Neural cell (in vitro differentiated cells): ENCODE measurements around the gene KCND2. TPM values are rescaled to one million over a fixed set of nuclear protein-coding genes. Genes with fewer than 3 reads are reported as not detected.

Source experiments
- H2AFZ ChIP-seq: fragments of 200-600, 300-800 bp; sonication (generic), shearing (Covaris generic); 2 replicates; pipeline ENCODE4 v1.6.0; 2014; ENCODE audit warnings: low read depth, mild to moderate bottlenecking, antibody characterized with exemption, low read length, moderate library complexity
- H3F3A ChIP-seq: fragments of 200-600 bp; shearing (Covaris generic); 2 replicates; pipeline ENCODE4 v1.6.1; 2016; ENCODE audit warnings: mild to moderate bottlenecking, moderate library complexity, mixed read lengths, antibody characterized with exemption, low read length; ENCODE audit not compliant: insufficient read depth, poor library complexity, severe bottlenecking
- H3K27ac ChIP-seq: fragments of 200-600, 300-800 bp; sonication (generic), shearing (Covaris generic); 2 replicates; pipeline ENCODE4 v1.5.1; 2014; ENCODE audit warnings: mild to moderate bottlenecking, low read length, moderate library complexity
- H3K27me3 ChIP-seq: fragments of 300-800, 200-600 bp; sonication (generic), shearing (Covaris generic); 2 replicates; pipeline ENCODE4 v1.6.0; 2014; ENCODE audit warnings: mild to moderate bottlenecking, low read depth, low read length, moderate library complexity; ENCODE audit not compliant: insufficient read depth
- H3K36me3 ChIP-seq: fragments of 300-800, 200-600 bp; sonication (generic), shearing (Covaris generic); 2 replicates; pipeline ENCODE4 v1.5.1; 2014; ENCODE audit warnings: mild to moderate bottlenecking, antibody characterized with exemption, low read length, moderate library complexity; ENCODE audit not compliant: insufficient read depth
- H3K4me2 ChIP-seq: fragments of 300-800, 200-600 bp; sonication (generic), shearing (Covaris generic); 2 replicates; pipeline ENCODE4 v1.6.0; 2014; ENCODE audit warnings: mild to moderate bottlenecking, low read length
- H3K4me3 ChIP-seq: fragments of 300-800, 200-600 bp; sonication (generic), shearing (Covaris generic); 2 replicates; pipeline ENCODE4 v1.5.1; 2014; ENCODE audit warnings: mild to moderate bottlenecking, low read length, moderate library complexity
- H3K79me2 ChIP-seq: fragments of 200-600 bp; shearing (Covaris generic); replicated peaks from 2 replicates; pipeline ENCODE4 v1.6.0; 2014; ENCODE audit warnings: mild to moderate bottlenecking, low read length, moderate library complexity; ENCODE audit not compliant: insufficient read depth
- H3K9ac ChIP-seq: fragments of 300-800, 200-600 bp; sonication (generic), shearing (Covaris generic); 2 replicates; pipeline ENCODE4 v1.6.1; 2016; ENCODE audit warnings: mild to moderate bottlenecking, low read length, mixed read lengths
- H3K9me2 ChIP-seq: fragments of 200-600 bp; shearing (Covaris generic); 2 replicates; pipeline ENCODE4 v1.6.1; 2016; ENCODE audit warnings: mild to moderate bottlenecking, low read length, mixed read lengths; ENCODE audit not compliant: insufficient read depth
- H3K9me3 ChIP-seq: fragments of 200-600, 300-800 bp; sonication (generic), shearing (Covaris generic); 2 replicates; pipeline ENCODE4 v1.6.1; 2016; ENCODE audit warnings: mild to moderate bottlenecking, mixed run types, low read length, moderate library complexity, mixed read lengths
- H4K20me1 ChIP-seq: fragments of 200-600 bp; shearing (Covaris generic); 2 replicates; pipeline ENCODE4 v1.6.1; 2016; ENCODE audit warnings: mild to moderate bottlenecking, mixed run types; ENCODE audit not compliant: insufficient read depth
- CTCF ChIP-seq: fragments of 450-650 bp; IDR thresholded peaks from 2 replicates; pipeline ENCODE4 v1.5.1; 2014; ENCODE audit warnings: antibody characterized with exemption, mild to moderate bottlenecking, moderate library complexity; ENCODE audit not compliant: poor library complexity, severe bottlenecking
- EP300 ChIP-seq: fragments of 450-650 bp; conservative IDR thresholded peaks from 2 replicates; pipeline ENCODE4 v1.6.1; 2014; ENCODE audit warnings: antibody characterized with exemption, mild to moderate bottlenecking, moderate library complexity; ENCODE audit not compliant: poor library complexity, severe bottlenecking
- EZH2 ChIP-seq: fragments of 200-600, 300-800 bp; shearing (Covaris generic), sonication (generic); IDR thresholded peaks from 2 replicates; pipeline ENCODE4 v1.6.1; 2014; ENCODE audit warnings: antibody characterized with exemption, low read length, borderline replicate concordance, mild to moderate bottlenecking; ENCODE audit not compliant: insufficient read depth, poor library complexity, severe bottlenecking
- MXI1 ChIP-seq: fragments of 450-650 bp; conservative IDR thresholded peaks from 2 replicates; pipeline ENCODE4 v1.6.1; 2014; ENCODE audit warnings: antibody characterized with exemption, mild to moderate bottlenecking; ENCODE audit not compliant: poor library complexity, severe bottlenecking
- POLR2AphosphoS5 ChIP-seq: IDR thresholded peaks from 2 replicates; pipeline ENCODE4 v1.6.1; 2012
- RAD21 ChIP-seq: fragments of 450-650 bp; conservative IDR thresholded peaks from 2 replicates; pipeline ENCODE4 v1.6.1; 2014; ENCODE audit warnings: antibody characterized with exemption, mild to moderate bottlenecking, moderate library complexity
- SMC3 ChIP-seq: fragments of 450-650 bp; conservative IDR thresholded peaks from 2 replicates; pipeline ENCODE4 v1.6.1; 2014; ENCODE audit warnings: antibody characterized with exemption, mild to moderate bottlenecking, moderate library complexity; ENCODE audit not compliant: poor library complexity
- TAF1 ChIP-seq: IDR thresholded peaks from 2 replicates; pipeline ENCODE4 v1.6.1; 2012; ENCODE audit warnings: low read depth
- polyA plus RNA-seq: library from polyadenylated mRNA; depleted of rRNA; stranded (reverse); fragments of >200 nt; gene quantifications from 2 replicates; pipeline ENCODE4 v1.2.3, GENCODE V29; 2014
- TF ChIP-seq, protein P1 (sequence below): IDR thresholded peaks from 2 replicates; pipeline ENCODE4 v1.6.1; 2012; ENCODE audit warnings: borderline replicate concordance

KCND2 gene
- polyA plus RNA-seq, 1 donor from 2014 or later = 11.0 TPM

DNA sequence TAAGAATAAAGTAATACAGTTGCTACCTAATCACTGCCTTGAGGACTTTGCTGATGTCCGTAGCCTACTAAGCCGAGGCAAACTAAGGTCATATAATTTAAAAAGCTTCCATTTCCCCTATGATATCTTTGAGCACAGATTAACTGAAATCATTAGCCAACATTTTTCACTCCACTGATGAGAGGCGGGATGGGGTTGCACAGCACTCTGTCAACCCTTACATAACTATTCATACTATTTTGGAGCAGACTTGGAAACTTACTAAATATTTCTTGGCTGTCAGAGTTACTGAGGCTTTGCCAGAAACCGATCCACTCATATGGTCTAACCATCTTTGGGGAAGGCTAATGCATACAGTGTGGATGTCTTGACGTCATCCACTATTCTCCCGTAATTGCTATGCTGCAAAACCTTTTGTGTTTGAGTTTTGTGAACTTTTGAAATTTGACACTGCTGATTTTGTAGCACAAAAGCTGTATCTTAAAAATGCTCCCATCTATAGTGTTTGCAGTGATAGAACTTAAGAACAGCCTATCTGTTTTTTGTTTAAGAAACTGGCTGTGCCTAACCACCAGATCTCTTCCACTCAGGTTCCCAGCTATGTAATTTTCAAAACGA, 336.3 kb downstream of the KCND2 start:
- no peak overlapping the region for H3K4me3 ChIP-seq
- no peak overlapping the region for H3K27ac ChIP-seq
- H3K9me2 ChIP-seq = no peaks in the 10 kb centered on the region
- TF ChIP-seq EP300 = no peak
- TF ChIP-seq, protein P1, sequence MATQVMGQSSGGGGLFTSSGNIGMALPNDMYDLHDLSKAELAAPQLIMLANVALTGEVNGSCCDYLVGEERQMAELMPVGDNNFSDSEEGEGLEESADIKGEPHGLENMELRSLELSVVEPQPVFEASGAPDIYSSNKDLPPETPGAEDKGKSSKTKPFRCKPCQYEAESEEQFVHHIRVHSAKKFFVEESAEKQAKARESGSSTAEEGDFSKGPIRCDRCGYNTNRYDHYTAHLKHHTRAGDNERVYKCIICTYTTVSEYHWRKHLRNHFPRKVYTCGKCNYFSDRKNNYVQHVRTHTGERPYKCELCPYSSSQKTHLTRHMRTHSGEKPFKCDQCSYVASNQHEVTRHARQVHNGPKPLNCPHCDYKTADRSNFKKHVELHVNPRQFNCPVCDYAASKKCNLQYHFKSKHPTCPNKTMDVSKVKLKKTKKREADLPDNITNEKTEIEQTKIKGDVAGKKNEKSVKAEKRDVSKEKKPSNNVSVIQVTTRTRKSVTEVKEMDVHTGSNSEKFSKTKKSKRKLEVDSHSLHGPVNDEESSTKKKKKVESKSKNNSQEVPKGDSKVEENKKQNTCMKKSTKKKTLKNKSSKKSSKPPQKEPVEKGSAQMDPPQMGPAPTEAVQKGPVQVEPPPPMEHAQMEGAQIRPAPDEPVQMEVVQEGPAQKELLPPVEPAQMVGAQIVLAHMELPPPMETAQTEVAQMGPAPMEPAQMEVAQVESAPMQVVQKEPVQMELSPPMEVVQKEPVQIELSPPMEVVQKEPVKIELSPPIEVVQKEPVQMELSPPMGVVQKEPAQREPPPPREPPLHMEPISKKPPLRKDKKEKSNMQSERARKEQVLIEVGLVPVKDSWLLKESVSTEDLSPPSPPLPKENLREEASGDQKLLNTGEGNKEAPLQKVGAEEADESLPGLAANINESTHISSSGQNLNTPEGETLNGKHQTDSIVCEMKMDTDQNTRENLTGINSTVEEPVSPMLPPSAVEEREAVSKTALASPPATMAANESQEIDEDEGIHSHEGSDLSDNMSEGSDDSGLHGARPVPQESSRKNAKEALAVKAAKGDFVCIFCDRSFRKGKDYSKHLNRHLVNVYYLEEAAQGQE = no peak
- TF ChIP-seq SMC3 = no peak
- TF ChIP-seq RAD21 = no peak
- TF ChIP-seq EZH2 = no peak
- TF ChIP-seq TAF1 = no peak
- no peak for TF ChIP-seq MXI1
- TF ChIP-seq CTCF = no peak
- TF ChIP-seq POLR2AphosphoS5 = no peak
- no peaks in the 10 kb centered on the region for H4K20me1 ChIP-seq
- no peak overlapping the region for H3K9ac ChIP-seq
- H3K36me3 ChIP-seq = no peaks in the 10 kb centered on the region
- H3F3A ChIP-seq = no peaks in the 10 kb centered on the region
- no peak overlapping the region for H2AFZ ChIP-seq
- no peaks in the 10 kb centered on the region for H3K9me3 ChIP-seq
- no peaks in the 10 kb centered on the region for H3K27me3 ChIP-seq
- no peaks in the 10 kb centered on the region for H3K79me2 ChIP-seq
- H3K4me2 ChIP-seq = no peak overlapping the region

- H4K20me1 ChIP-seq = no peaks in the 10 kb centered on the region
- no peaks in the 10 kb centered on the region for H3K27me3 ChIP-seq
- no peaks in the 10 kb centered on the region for H3K9me3 ChIP-seq
- H3K9ac ChIP-seq = no peak overlapping the region
- no peaks in the 10 kb centered on the region for H3F3A ChIP-seq
- no peaks in the 10 kb centered on the region for H3K79me2 ChIP-seq
- H3K4me2 ChIP-seq = no peak overlapping the region
- H3K4me3 ChIP-seq = no peak overlapping the region
- no peaks in the 10 kb centered on the region for H3K9me2 ChIP-seq
- H2AFZ ChIP-seq = no peak overlapping the region
- no peak overlapping the region for H3K27ac ChIP-seq
- H3K36me3 ChIP-seq = no peaks in the 10 kb centered on the region
- TF ChIP-seq MXI1 = no peak
- TF ChIP-seq EZH2 = no peak
- no peak for TF ChIP-seq POLR2AphosphoS5
- TF ChIP-seq CTCF = no peak
- TF ChIP-seq EP300 = no peak
- TF ChIP-seq, protein P1 = no peak
- no peak for TF ChIP-seq TAF1
Measured at GRCh38 chr7:120611975-120612374, 339.0 kb downstream of the KCND2 start.
